NCI-H1417 (cell line): ENCODE data around the gene VARS2.

Experiments
- DNase-seq, 3 experiments: peaks; one replicate each; lab custom pipeline; 2025; lab: John Stamatoyannopoulos, UW

The VARS2 gene

DNA sequence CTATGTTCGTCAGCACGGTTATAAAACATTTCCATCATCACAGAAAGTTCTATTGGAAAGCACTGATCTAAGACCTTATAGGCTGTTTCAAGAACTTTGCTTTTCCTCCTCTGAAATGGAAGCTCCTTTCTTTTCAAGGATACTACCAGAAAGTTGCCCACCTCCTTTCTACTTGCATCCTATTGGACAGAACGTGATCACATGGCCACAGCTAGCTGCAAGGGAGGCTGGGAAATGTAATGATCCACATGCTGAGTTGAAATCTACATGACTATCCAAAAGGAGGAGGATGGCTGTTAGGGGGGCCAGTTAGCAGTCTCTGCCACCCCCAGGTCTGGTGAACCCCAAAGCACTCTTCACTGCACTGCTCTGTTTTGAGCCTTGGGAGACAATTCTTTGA is 14.6 kb downstream of the VARS2 start:
- DNase-seq: no peak

DNA sequence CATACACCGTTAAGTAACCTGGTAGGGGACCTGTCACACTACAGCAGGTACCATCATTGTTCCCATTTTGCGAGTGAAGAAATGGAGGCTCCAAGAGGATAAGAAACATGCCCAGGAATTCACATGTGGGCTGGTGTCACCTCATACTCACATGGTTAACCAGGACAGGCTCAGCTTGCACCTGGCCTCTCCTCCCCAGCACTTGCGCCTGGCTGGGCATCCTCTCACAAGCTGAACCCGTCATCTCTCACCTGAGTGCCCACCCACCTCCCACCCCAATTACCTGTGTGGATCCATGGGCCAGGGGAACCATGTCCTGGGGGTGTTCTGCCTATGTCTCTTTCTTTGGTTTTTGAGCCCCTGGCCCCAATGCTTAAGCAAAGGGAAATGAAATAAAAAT is 16.5 kb downstream of the VARS2 start:
- no peak for DNase-seq

DNA sequence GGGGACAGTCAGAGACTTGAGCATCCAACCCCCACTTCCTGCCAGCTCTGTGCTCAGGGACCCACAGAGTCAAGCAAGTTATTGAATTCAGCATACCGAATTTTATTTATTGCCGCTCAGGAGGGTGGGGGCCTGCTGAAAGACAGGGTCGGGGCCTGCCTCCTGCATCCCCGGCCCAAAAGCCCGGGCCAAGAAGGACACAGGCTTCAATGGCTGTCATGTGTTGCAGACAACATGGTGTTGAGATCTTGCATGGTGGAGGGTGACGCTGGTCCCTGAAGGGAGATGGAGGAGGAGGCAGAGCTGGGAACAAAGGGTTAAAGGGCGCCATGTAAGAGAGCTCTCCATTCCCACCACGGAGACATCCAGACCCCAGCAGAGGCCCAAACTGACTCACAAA is 17.2 kb downstream of the VARS2 start:
- no peak for DNase-seq

DNA sequence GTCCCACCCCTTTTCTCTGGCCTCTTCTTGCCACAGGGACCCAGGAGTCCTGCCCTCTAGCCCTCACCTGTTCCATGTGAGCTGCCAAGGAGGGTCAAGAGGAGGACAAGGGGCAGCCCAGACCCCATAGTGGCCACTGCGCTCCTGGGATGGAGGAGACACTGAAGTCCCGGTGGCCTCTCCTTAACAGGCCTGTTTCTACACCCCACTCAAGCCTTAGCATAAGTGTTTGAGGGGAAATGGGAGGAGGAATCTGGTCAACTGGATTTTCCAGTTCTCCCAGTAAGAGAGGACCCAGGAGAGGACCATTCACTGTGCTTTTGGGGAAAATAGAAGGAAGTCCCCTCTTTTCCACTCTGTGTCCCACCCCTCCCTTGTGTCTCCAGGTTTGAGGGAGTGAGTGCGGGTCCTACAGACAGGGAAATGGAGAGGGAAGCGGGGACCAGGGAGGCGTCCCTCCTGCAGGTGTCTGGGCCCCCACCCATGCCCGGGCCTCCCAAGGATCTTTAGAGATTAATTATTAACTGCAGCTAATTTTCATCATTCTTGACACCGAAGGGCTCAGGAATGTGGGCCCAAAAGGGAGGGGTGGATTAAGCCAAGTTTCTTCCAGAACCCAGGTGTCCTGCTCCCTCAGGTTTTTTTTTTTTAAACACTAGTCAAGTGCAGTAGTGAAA is 18.1 kb downstream of the VARS2 start, which contains the start of gene SFTA2:
TSS of gene SFTA2 (minus strand) at position 202 of the 677 bp plus-strand sequence. CDS start at position 128, 74 bp downstream.
- DNase-seq: no peak

DNA sequence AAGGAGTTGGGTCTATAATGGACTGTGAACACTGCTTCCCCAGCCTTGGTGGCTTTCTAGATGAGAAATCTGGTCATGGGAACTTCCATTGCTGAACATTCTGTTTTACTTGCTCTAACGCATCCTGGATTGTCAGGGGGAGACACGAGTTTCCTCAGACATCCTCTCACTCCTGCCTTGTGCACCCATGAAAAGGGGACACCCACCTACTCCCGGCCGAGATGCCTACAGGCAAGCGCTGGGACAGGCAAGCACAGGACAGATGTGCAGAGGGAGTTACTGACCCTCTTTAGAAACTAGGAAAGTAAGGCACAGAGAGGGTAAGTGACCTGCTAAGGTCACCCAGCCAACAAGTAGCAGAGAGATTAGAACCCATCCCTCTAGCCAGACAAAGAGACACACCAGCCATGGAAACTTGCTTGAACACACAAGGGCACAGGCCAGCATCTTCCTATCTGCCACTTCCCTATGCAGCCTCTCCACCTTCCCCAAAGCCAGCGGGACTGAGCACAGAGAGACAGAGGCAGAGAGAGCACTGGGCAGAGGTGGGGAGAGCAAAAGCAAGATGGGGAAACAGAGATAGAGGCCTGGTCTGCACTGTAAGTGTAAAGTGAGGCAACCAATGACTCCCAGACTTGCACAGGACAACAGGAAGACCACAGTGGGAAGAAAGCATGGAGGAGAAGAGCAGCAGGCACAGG is 18.8 kb downstream of the VARS2 start:
- DNase-seq: no peak

DNA sequence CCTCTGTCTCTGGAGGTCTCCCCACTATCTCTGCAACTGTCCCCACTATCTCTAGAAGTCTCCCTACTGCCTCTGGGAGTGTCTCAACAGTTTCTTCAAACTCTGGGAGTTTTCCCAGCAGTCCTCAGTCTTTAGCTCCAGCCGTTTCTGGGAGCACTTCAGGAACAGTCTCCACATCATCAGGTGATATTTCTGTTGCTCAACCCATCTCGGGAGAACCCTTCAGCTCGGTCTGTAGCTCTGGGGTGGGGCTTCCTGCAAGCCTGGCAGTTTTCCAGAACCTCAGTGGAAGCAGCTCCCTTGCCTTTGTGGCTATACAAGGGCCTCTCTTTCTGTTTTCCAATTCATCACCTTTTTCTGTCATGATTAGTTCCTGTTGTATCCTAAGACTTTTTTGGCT is 21.0 kb downstream of the VARS2 start:
- DNase-seq: peak in 1 of 3 experiments; percentile 18

DNA sequence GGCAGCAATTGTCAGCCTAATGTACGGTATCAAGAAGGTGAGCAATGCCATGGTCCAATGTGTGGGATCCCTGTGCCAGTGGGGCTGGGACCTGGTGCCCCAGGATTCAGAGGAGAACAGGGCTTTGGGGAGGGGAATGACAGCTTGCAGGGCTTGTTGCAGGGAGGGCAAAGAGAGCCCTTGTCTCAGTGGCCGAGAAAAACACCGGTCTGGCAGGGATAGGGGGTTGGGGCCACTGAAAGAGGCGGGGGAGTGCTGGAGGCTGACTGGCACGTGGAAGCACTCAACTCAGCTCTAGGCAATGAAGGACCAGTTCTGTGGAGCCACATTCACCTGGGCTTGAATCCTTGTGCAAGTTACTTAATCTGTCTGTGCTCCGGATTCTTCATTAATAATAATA is 23.2 kb downstream of the VARS2 start:
- DNase-seq: no peak

DNA sequence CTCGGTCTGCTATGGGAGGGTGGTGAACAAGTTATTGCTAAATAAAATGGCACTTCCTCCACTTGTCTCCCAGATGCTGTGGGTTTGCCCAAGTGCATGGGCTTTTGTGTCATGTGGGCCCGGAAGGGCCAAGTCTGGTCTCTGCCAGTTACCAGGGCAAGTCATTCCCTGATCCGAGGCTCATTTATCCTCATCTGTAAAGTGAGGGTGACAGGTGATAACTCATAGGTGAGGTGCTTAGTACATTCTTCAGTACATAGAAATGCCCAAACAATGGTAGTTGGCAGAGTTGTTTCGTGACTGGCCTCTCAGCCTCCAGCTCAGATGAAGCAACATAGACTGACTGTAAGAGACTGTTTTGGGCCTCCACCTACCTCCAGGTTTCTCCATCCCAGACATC is 24.7 kb downstream of the VARS2 start:
- DNase-seq: no peak

DNA sequence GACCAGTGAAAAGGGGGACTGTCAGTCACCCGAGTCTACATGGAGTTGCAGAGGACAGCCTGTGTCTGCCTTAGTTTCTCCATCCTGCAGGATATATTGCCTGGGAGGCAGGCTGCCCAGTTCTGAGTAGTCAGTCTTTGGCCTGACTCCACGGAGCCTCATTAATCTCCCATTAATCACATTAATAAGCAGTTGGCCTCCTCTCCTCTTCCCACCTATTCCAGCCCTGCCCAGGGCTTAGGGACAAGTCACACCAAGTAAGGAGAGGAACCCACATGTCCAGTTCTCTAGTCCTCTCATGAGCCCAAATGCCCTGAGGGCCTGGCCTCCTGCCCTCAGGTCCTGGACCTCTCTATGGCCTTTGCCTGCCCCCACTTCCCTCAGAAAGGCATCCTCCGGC is 25.4 kb downstream of the VARS2 start:
- DNase-seq: peak in 1 of 3 experiments; percentile 22

DNA sequence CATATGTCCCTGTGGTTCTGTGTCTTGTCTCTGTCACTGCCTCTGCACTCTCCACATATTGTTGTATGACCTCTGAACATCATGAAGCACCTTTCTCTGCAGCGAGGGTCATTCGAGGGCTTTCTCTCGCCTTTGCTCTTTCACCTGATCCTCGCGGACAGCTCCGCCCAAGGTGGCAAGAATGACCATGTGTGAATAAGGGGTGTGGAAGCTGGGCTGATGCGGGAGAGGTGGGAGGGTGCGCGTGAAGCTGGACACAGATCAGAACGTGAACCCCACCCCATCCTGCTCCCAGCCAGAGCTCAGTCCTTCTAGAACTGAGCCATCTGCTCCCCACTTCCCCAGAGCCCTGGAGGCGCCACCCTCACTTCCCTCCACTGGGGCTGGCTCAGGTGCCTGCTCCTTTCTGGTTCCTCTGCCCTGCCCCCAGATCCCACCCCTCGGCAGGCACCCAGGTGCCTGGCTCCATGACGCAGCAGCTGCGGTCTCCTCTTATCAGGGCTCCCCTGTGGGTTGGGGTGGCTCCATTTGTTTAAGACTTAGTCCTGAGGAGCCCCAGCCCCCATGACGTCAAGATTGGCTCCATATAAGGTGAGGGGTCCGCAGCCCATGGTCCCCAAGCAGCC is 26.4 kb downstream of the VARS2 start, which contains the start of gene MUCL3:
TSS of gene MUCL3 (plus strand) at position 613 of the 626 bp plus-strand sequence. CDS start 27 bp downstream, outside the sequence.
- DNase-seq: no peak

DNA sequence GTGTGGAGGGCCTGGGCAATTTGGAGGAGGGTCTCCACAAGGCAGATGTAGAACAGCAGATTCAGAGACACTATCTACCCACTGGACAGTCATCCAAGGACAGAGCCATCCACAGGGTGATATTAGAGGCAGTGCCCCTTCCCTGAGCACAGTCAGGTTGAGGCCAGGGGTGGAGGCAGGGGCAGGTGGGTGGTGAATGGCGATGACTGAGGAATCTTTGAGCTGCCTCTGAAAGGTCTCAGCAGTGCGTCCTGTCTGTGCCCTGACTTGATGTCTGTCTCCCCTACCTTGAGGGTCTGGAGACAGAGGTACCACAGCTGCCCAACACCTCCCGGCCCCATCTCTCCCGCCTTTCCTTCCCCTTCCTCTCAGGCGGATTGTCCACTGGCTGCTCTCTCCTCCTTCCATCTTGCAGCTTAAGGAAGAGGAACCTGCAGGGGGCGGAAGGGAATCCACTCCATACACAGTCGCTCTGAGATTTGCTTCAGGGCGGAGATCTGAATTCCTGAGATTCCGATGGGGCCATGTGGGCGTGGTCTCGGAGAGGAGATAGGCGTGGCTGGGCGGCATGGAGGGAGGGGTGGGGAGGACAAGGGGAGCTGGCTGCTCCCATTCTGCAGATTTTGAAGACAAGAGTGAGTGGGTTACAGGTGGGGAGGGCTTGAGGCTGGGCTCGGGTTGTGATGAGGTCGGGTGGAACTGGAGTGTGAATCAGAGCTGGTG is 28.5 kb downstream of the VARS2 start:
- no peak for DNase-seq

DNA sequence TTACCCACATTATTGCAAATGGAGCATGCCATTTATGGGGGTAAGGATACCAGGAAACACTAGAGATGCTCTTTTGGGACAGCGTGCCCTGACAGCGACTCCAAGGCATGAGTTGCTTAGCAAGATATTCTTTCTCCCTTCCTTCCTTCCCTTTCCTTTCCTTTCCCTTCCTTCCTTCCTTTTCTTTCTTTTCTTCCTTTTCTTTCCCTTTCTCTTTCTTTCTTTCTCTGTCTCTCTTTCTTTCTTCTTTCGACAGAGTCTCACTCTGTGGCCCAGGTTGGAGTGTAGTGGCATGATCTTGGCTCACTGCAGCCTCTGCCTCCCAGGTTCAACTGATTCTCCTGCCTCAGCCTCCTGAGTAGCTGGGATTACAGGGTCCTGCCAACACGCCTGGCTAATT is 30.0 kb downstream of the VARS2 start:
- no peak for DNase-seq

DNA sequence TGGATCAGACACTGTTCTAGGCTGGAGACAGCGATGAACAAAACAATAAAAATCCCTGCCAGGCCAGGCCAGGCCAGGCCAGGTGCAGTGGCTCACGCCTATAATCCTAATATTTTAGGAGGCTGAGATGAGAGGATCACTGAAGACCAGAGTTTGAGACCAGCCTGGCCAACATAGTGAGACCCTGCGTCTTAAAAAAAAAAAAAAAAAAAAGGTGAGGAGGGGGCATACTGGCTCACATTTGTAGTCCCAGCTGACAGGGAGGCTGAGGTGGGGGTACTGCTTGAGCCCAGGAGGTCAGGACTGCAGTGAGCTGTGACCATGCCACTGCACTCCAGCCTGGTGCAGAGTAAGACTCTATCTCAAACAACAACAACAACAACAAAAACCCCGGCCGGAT is 31.2 kb downstream of the VARS2 start:
- no peak for DNase-seq

DNA sequence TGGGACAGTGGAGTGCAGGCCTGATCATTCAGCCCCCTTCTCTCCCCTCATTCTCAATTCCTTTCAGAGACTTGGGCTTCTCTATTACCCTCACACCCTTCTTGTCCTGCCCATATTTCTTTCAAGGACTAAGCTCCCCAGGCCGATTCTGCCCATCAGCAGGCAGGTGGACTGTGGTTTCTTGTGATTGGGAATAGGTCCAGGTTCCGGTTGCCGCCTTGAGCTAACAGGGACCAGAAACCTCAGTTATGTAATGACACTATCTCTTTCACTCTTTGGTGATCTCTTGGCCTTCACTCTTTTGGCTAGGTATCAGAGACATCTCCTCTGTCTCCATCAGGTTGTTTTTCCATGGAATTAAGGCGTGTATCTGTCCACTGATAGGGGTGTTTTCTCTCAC is 33.2 kb downstream of the VARS2 start:
- DNase-seq: no peak

DNA sequence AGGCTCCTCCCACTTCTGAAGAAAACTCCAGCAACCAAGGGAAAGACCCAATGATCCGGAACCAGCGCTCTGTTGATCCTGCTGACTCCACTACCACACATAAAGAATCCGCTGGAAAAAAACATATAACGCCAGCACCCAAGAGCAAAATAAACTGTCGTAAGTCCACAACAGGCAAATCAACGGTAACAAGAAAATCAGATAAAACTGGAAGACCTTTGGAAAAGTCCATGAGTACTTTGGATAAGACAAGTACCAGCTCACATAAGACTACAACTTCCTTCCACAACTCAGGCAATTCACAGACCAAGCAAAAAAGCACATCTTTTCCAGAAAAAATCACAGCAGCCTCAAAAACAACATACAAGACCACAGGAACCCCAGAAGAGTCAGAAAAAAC is 34.8 kb downstream of the VARS2 start:
- no peak for DNase-seq

DNA sequence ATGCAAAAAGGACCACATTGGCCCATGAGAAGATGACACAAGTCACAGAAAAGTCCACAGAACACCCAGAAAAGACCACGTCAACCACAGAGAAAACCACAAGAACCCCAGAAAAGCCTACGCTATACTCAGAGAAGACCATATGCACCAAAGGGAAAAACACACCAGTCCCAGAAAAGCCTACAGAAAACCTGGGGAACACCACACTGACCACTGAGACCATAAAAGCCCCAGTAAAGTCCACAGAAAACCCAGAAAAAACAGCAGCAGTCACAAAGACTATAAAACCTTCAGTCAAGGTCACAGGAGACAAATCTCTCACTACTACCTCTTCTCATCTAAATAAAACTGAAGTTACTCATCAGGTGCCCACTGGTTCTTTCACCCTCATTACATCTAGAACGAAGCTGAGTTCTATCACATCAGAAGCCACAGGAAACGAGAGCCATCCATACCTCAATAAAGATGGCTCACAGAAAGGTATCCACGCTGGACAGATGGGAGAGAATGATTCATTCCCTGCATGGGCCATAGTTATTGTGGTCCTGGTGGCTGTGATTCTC is 38.0 kb downstream of the VARS2 start:
- no peak for DNase-seq

DNA sequence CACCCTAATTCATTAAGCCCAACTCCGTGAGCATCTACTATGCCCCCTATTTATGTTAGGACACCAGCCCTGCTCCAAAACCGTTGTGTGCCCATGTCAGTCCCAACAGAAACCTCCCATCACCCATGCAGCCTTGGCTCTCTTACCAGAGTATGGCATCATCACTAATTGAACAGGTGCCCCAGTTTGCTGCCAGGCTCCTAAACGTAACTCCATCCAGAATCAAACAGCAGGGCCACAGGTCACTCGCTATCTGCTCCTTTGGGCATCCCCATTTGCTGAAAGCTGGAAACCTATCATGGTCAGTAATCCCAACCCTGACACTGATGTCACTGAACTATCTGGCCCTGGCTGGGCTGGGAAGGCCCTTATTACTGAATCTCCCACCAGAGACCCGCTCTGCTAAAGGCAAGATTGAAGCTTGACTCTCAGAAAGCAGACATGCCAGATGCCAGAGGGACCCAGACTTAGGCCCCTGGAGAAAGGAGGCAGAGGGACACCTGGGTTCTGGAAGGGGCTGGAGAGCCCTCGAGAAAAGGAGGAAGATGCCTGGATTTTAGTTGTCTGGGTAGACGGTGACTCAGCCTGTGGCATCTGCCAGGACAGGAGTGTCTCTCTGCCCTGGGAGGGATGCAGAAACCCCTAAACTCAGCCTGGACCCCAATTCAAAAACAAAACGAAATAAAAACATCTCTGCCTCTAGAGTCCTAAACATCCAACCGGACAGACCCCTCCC is 40.8 kb downstream of the VARS2 start:
- no peak for DNase-seq

DNA sequence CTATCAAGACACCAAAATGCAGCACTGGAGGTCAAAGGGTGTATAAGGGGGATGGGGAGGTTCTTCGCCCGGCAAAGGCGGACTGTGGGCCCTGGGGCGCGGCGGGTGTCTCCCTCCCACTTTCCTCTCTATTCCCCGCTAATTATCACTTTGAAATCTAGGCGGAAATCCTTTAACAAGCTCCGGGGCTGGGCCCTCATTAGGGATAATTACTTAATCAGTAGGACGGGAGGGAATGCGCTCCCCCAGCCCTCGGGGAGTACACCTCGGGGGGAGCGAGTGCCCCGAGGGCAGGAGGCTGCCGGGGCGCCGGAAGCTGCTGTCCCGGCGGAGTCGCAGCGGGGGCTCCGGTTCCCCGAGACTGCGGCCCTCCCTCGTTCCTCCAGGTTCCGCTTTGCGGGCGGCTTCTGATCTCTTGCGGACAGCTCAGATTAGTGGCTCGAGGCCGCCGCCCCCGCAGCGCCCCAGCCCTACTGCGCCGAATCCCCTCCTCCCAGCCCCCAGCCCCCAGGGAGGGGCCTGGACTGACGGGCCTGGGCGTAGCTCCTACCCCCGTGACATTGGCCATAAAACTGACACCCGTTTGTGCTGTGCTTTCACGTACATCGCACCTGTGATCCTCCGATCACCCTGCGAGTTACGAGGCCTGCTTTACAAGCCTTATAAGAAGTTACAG is 41.5 kb downstream of the VARS2 start:
- peak in 2 of 3 experiments; percentile 57 to 77 for DNase-seq

DNA sequence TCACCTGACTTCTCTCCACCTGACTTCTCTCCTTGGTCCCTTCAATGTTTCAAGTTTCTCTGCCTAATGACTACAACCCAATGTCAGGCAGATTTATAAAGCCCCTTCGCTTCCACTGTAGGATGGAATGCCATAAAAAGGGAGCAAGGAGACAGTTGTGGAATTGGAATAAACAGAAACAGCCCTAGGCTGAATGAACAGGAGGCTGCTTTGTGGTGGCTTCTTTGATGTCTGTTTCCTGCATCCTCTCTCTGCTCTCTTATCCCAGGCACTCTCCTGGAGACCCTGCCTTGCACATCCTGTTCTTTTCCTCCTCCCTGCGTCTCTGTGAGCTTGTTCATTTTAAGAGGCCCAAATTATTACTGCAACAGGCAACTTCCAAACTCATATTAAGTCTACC is 43.7 kb downstream of the VARS2 start:
- no peak for DNase-seq

DNA sequence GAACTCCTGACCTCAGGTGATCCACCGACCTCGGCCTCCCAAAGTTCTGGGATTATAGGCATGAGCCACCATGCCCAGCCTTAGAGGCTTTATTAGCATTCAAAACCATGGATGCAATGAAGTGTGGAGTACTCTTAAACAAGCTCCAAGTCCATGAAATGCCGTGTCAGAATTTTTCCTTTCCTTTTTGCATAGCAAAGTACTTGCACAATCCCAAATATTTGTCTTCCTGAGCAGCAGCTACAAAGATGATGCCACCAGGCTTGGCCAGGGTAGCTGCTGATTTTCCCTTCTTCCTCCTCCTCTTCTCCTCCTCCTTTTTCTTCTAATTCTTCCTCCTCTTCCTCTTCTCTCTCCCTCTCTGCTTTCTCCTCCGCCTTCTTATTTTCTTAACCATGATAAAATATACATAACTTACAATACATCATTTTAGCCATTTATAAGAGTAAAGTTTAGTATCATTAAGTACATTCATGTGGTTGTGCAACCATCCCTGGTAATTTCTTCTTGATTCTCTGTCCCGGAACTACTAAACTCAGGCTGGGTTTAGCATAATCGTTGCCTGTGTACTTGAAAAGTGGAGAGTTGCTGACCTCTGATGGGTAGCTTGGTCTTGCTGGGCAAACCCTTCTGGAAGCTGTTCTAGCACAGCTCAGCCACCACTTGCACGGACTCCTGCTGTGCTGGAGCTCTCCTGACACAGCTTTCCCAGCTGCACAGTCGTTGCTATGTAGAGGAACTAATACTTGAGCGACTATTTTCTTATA is 47.1 kb downstream of the VARS2 start:
- DNase-seq: peak in 1 of 3 experiments; percentile 13
